GM12801 (cell line): ENCODE data around the gene NAALADL2.

Experiments
- CTCF ChIP-seq: IDR thresholded peaks from one replicate; pipeline ENCODE4 v1.5.1; 2011; ENCODE audit warnings: control low read depth; ENCODE audit not compliant: insufficient read length; ENCODE audit errors: extremely low read depth

The NAALADL2 gene

GRCh38 chr3:174859114-174859735 is at the start of gene NAALADL2:
TSS of gene NAALADL2 (plus strand) at chr3:174859334.
- TF ChIP-seq CTCF: no peak

GRCh38 chr3:174810254-174810653 is 48.9 kb upstream of the NAALADL2 start:
- no peak for TF ChIP-seq CTCF

GRCh38 chr3:174812172-174812862 is 46.8 kb upstream of the NAALADL2 start:
- no peak for TF ChIP-seq CTCF

GRCh38 chr3:174815750-174816149 is 43.4 kb upstream of the NAALADL2 start:
- TF ChIP-seq CTCF: no peak

GRCh38 chr3:174820885-174821284 is 38.2 kb upstream of the NAALADL2 start:
- no peak for TF ChIP-seq CTCF

GRCh38 chr3:174821477-174821876 is 37.7 kb upstream of the NAALADL2 start:
- no peak for TF ChIP-seq CTCF

- TF ChIP-seq CTCF: no peak
Observed at GRCh38 chr3:174822320-174822719, 36.8 kb upstream of the NAALADL2 start.
